Loucy (cell line): ENCODE results near the gene WARS2.

Experiments
- CTCF ChIP-seq: fragments of 200-600 bp; sonication (generic); conservative IDR thresholded peaks from 2 replicates; pipeline ENCODE4 v1.5.1; 2014; ENCODE audit warnings: mild to moderate bottlenecking, antibody characterized with exemption, low read length
- EZH2phosphoT487 ChIP-seq: fragments of 200-600 bp; IDR thresholded peaks from 2 replicates; pipeline ENCODE4 v1.6.1; 2018; ENCODE audit warnings: antibody characterized with exemption, mild to moderate bottlenecking, moderate library complexity, borderline replicate concordance

GRCh38 chr1:118984086-118984721, 156.2 kb downstream of the WARS2 start:
- TF ChIP-seq EZH2phosphoT487 (no peak), CTCF (no peak)
